SJSA1 (cell line): Measurements from ENCODE around the gene NDUFAB1. TPM values are rescaled to one million over a fixed set of nuclear protein-coding genes. Genes with fewer than 3 reads are reported as not detected.
"Not testable (repeated sequence)": the region's sequence is repeated elsewhere in the genome, so short reads cannot be mapped to it uniquely, and the experiment has no call there.

Experiments used
- DNase-seq, 2 experiments: peaks; one replicate each; pipeline ENCODE4 v3.0.0-alpha.2; 2015 to 2020; ENCODE audit warnings: low spot score in 2 of 2, low read depth in 1 of 2
- H3K27ac ChIP-seq: fragments of 250-450 bp; sonication (Bioruptor Pico); 2 replicates; pipeline ENCODE4 v1.5.1; 2020; ENCODE audit warnings: mild to moderate bottlenecking, moderate library complexity
- H3K27me3 ChIP-seq: fragments of 250-450 bp; sonication (Bioruptor Pico); replicated peaks from 2 replicates; pipeline ENCODE4 v1.5.1; 2020; ENCODE audit warnings: mild to moderate bottlenecking, moderate library complexity
- H3K36me3 ChIP-seq: fragments of 250-450 bp; sonication (Bioruptor Pico); 2 replicates; pipeline ENCODE4 v1.5.1; 2020; ENCODE audit warnings: mild to moderate bottlenecking
- H3K4me1 ChIP-seq: fragments of 250-450 bp; sonication (Bioruptor Pico); replicated peaks from 2 replicates; pipeline ENCODE4 v1.6.1; 2021; ENCODE audit warnings: mild to moderate bottlenecking
- H3K4me3 ChIP-seq: fragments of 250-450 bp; sonication (Bioruptor Pico); 2 replicates; pipeline ENCODE4 v1.5.1; 2020; ENCODE audit warnings: mild to moderate bottlenecking
- H3K9me3 ChIP-seq: fragments of 250-450 bp; sonication (Bioruptor Pico); replicated peaks from 2 replicates; pipeline ENCODE4 v1.5.1; 2020; ENCODE audit warnings: mild to moderate bottlenecking
- total RNA-seq: library from RNA; depleted of rRNA; stranded (reverse); fragments of >200 nt; shearing (Covaris generic); gene quantifications from 2 replicates; pipeline ENCODE4 v1.2.3, GENCODE V29; 2014

Gene NDUFAB1
- total RNA-seq, 1 experiment from 2014 or later = 140 TPM

- peak; percentile 99 to 100 for DNase-seq
- H3K4me3 ChIP-seq = peak within 1 kb of the TSS; percentile 95
- no peaks in the 10 kb centered on the region for H3K27me3 ChIP-seq
- peaks cover 6% of the 10 kb centered on the region for H3K4me1 ChIP-seq
- H3K27ac ChIP-seq = peak within 1 kb of the TSS; percentile 89
- H3K9me3 ChIP-seq = peaks cover 3% of the 10 kb centered on the region; the same call in 1 of the 2 replicates
- H3K36me3 ChIP-seq = peaks cover 52% of the 10 kb centered on the region
These were observed 39.0 kb downstream of the NDUFAB1 start, which contains the start of the genes EARS2 and UBFD1 for GRCh38 chr16:23556881-23557778. Gene EARS2 (minus strand): TSS chr16:23557350. CDS start chr16:23557343, 7 bp downstream. Gene UBFD1 (plus strand): TSS chr16:23557727. CDS start chr16:23557743, 16 bp downstream.

- no peak for DNase-seq
- H3K27me3 ChIP-seq = no peaks in the 10 kb centered on the region
- H3K27ac ChIP-seq = no peak overlapping the region
- peaks cover 3% of the 10 kb centered on the region; the same call in 1 of the 2 replicates for H3K9me3 ChIP-seq
- H3K4me3 ChIP-seq = no peak overlapping the region
- peaks cover 49% of the 10 kb centered on the region for H3K36me3 ChIP-seq
- peaks cover 6% of the 10 kb centered on the region for H3K4me1 ChIP-seq
These were observed 41.6 kb downstream of the NDUFAB1 start for GRCh38 chr16:23554536-23554935.

- Histone ChIP-seq H3K4me1 (peaks cover 6% of the 10 kb centered on the region; the same call in 1 of the 2 replicates), H3K9me3 (no peaks in the 10 kb centered on the region), H3K4me3 (no peak overlapping the region), H3K27me3 (no peaks in the 10 kb centered on the region), H3K27ac (no peak overlapping the region), H3K36me3 (peaks cover 52% of the 10 kb centered on the region)
- DNase-seq = no peak
These were observed 44.0 kb downstream of the NDUFAB1 start for GRCh38 chr16:23552161-23552560.

GRCh38 chr16:23549938-23550337 lies 46.2 kb downstream of the NDUFAB1 start:
- Histone ChIP-seq H3K9me3 (no peaks in the 10 kb centered on the region), H3K4me1 (no peaks in the 10 kb centered on the region), H3K27me3 (no peaks in the 10 kb centered on the region), H3K4me3 (no peak overlapping the region), H3K36me3 (peaks cover 71% of the 10 kb centered on the region), H3K27ac (no peak overlapping the region)
- no peak for DNase-seq

- no peaks in the 10 kb centered on the region for H3K27me3 ChIP-seq
- DNase-seq = no peak
- peaks cover 74% of the 10 kb centered on the region for H3K36me3 ChIP-seq
- no peaks in the 10 kb centered on the region for H3K9me3 ChIP-seq
- H3K4me1 ChIP-seq = no peaks in the 10 kb centered on the region
- H3K4me3 ChIP-seq = no peak overlapping the region
- H3K27ac ChIP-seq = no peak overlapping the region
These were observed 51.7 kb downstream of the NDUFAB1 start for GRCh38 chr16:23544436-23544835.

DNA sequence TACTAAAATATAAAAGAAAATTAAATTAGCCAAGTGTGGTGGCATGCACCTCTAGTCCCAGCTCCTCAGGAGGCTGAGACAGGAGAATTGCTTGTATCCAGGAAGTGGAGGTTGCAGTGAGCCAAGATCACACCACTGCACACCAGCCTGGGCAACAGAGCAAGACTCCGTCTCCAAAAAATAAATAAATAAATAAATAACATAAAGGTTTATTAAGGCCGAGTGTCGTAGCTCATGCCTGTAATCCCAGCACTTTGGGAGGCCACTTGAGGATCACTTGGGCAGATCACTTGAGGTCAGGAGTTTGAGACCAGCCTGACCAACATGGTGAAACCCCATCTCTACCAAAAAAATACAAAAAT lies 55.3 kb downstream of the NDUFAB1 start:
- not testable (repeated sequence) for H3K4me3 ChIP-seq, H3K9me3 ChIP-seq, DNase-seq, H3K27me3 ChIP-seq, H3K27ac ChIP-seq
- Histone ChIP-seq H3K36me3 (peaks cover 60% of the 10 kb centered on the region), H3K4me1 (peaks cover 13% of the 10 kb centered on the region)

DNA sequence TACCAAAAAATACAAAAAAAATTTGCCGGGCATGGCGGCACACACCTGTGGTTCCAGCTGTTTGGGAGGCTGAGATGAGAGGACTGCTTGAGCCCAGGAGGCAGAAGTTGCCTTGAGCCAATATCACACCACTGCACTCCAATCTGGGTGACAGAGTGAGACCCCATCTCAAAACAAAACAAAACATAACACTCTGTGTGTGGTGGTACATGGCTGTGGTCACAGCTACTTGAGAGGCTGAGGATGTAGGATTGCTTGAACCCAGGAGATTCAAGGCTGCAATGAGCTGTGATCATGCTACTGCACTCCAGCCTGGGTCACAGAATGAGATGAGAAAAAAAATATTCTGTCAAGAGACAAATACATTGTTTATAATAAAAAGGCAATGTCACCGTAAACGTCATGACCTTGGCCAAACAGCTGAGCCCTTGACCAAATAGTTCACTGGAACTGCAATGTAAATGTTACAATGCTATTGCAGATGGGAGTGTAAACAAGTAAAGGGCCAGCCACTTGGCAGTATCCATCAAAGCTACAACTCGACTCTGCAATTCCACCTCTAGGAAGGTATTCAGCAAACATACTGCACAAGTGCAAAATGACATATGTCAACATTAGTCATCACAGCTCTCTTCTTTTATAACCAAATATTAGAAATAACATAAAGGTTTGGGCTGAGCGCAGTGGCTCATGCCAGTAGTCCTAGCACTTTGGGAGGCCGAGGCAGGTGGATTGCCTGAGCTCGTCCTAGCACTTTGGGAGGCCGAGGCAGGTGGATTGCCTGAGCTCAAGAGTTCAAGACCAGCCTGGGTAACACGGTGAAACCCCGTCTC lies 55.9 kb downstream of the NDUFAB1 start:
- Histone ChIP-seq H3K4me3 (no peak overlapping the region), H3K27me3 (no peaks in the 10 kb centered on the region), H3K9me3 (no peaks in the 10 kb centered on the region), H3K36me3 (peaks cover 60% of the 10 kb centered on the region), H3K27ac (no peak overlapping the region), H3K4me1 (peaks cover 13% of the 10 kb centered on the region)
- DNase-seq = no peak

- DNase-seq = no peak
- Histone ChIP-seq H3K4me1 (peaks cover 13% of the 10 kb centered on the region), H3K4me3 (no peak overlapping the region), H3K27ac (peak overlapping the region; percentile 48), H3K9me3 (no peaks in the 10 kb centered on the region), H3K36me3 (peaks cover 62% of the 10 kb centered on the region), H3K27me3 (no peaks in the 10 kb centered on the region)
These were observed 57.2 kb downstream of the NDUFAB1 start for GRCh38 chr16:23538919-23539278.

DNA sequence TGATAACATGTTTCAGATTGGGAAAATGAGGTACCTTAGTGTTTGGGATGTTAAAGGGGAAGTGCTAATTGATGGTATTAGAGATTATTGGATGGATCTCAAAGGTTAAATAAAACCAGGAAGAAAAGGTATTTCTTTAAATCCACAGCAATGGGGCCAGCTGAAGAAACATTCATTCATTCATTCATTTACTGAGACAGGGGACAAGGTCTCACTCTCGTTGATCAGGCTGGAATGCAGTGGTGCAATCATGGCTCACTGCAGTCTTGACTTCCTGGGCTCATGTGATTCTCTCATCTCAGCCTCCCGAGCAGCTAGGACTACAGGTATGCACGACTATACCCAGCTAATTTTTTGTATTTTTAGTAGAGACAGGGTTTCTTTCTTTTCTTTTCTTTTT lies 58.7 kb downstream of the NDUFAB1 start:
- no peaks in the 10 kb centered on the region for H3K27me3 ChIP-seq
- H3K4me1 ChIP-seq = peaks cover 13% of the 10 kb centered on the region
- H3K36me3 ChIP-seq = peaks cover 71% of the 10 kb centered on the region
- DNase-seq = no peak
- H3K4me3 ChIP-seq = no peak overlapping the region
- H3K9me3 ChIP-seq = no peaks in the 10 kb centered on the region
- no peak overlapping the region for H3K27ac ChIP-seq

DNA sequence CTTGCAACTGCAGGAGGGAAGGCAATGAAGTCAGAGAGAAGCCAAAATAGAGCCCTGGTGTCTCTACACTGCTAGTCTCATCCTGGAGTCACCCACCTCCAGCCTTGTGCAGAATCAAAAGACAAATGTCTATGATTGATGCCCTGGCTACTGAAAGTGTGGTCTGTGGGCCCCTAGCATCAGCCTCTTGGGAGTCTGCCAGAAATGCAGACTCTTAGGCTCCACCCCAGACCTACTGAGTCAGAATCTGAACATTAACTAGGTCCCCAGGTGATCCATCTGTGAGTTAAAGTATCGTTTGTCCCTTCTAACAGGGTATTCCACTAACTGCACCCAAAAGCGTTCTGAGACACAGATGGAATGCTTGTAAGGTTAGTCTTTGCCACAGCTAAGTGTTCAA lies 60.2 kb downstream of the NDUFAB1 start:
- Histone ChIP-seq H3K36me3 (peaks cover 73% of the 10 kb centered on the region), H3K4me3 (no peak overlapping the region), H3K4me1 (peaks cover 13% of the 10 kb centered on the region), H3K9me3 (no peaks in the 10 kb centered on the region), H3K27ac (no peak overlapping the region), H3K27me3 (no peaks in the 10 kb centered on the region)
- DNase-seq = no peak

- Histone ChIP-seq H3K4me1 (peaks cover 13% of the 10 kb centered on the region), H3K27me3 (no peaks in the 10 kb centered on the region), H3K36me3 (peaks cover 71% of the 10 kb centered on the region), H3K27ac (no peak overlapping the region), H3K4me3 (no peak overlapping the region), H3K9me3 (no peaks in the 10 kb centered on the region)
- no peak for DNase-seq
These were observed 61.0 kb downstream of the NDUFAB1 start for GRCh38 chr16:23534868-23535860.

GRCh38 chr16:23532448-23532847 lies 63.7 kb downstream of the NDUFAB1 start:
- Histone ChIP-seq H3K27ac (no peak overlapping the region), H3K9me3 (no peaks in the 10 kb centered on the region), H3K36me3 (peaks cover 80% of the 10 kb centered on the region), H3K4me1 (no peaks in the 10 kb centered on the region), H3K4me3 (no peak overlapping the region), H3K27me3 (no peaks in the 10 kb centered on the region)
- no peak for DNase-seq
